SK-MEL-5 (cell line): ENCODE measurements around the gene LNPK. TPM values are rescaled to one million over a fixed set of nuclear protein-coding genes. Genes with fewer than 3 reads are reported as not detected.
"Not testable (repeated sequence)": the region's sequence is repeated elsewhere in the genome, so short reads cannot be mapped to it uniquely, and the experiment has no call there.

Source experiments
- DNase-seq: peaks from one replicate; pipeline ENCODE4 v3.0.0-alpha.2; 2016; ENCODE audit warnings: low read depth, low spot score
- in situ Hi-C: cut with HindIII; loops from 2 replicates; pipeline ENCODE4 v1.10.0; 2016; ENCODE audit warnings: low sequenced_read_pairs, high pct_unique_total_duplicates, low pct_unique_long_range_greater_than_20kb
- total RNA-seq: library from RNA; depleted of rRNA; stranded (reverse); fragments of >200 nt; shearing (Covaris generic); gene quantifications from 2 replicates; pipeline ENCODE4 v1.2.3, GENCODE V29; 2014

The LNPK gene
- total RNA-seq, 1 experiment from 2014 or later = 54.0 TPM

DNA sequence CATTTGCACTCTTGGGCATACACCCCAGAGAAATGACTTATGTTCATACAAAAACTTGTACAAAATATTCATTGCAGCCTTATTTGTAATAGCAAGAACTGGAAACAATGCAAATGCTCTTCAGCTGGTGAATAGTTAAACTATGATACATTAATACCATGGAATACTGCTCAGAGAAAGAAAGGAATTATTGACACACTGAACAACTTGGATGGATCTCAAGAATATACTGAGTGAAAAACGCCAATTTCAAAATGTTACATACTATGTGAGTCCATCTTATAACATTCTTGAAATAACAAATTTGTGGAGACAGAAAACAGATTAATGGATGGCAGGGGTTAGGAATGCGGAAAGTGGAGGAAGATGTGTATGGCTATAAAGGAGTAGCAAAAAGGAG is 17.2 kb downstream of the LNPK start:
- DNase-seq = no peak
- in situ Hi-C loops = no loop called here

DNA sequence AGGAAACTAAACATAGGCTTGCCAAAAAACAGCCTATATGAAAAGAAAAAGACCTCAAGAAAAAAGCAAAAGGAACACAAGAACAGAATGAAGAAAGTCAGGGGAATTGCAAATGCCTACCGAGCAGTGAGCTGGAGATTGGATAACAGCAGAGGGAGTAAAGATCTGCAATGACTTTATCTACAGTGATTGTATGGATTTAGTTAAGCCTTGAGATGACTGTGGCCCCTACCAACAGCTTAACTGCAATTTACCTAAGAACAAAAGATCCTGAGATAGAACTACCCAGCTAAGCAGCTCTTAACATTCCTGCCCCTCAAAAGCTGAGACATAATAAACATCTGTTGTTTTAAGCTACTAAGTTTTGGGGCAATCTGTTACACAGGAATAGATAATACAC is 20.5 kb downstream of the LNPK start:
- DNase-seq = no peak
- in situ Hi-C loops = no loop called here

GRCh38 chr2:175976391-175977157 is 25.5 kb downstream of the LNPK start:
- in situ Hi-C loops = no loop called here
- DNase-seq = no peak

DNA sequence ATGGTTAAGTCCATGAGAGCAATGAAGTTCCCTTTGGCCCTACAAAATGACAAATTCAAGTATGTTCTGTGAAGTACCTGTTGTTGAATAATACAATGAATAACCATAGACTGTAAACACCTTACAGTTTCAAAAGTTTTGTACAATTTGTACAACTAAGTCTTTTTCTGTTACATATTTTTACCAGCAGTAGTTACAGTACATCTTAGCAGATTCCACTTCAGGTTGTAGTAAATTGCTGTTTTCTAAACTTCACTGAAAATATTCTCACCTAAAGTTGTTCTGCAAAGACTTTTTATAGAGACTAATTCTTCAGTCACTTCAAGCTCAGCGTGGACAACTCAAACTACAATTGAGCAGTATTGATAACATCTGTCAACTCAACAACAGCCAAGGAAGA is 28.7 kb downstream of the LNPK start:
- no peak for DNase-seq
- in situ Hi-C loops = no loop called here

- in situ Hi-C loops = no loop called here
- DNase-seq = no peak
Observed at GRCh38 chr2:175966839-175967238, 35.2 kb downstream of the LNPK start.

GRCh38 chr2:175965773-175966172 is 36.3 kb downstream of the LNPK start:
- no peak for DNase-seq
- in situ Hi-C loops = no loop called here

DNA sequence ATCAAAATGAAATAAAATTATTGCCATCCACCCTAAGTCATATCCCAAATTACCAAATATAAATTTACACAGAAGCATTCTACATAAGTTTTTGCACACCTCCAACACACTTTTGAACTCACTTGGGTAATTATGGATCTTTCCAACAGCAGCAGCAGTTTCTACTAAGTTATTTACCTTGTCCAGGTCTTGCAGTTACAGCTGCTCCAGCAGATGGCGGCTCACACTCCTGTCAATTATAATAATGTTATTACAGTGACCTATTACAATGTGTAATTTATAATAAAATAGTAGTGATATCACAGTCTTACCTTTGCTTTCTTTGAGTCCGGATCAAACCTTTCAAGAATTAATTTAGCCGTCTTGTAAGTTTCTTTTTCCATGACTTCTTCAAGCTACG is 37.9 kb downstream of the LNPK start:
- in situ Hi-C loops = no loop called here

GRCh38 chr2:175963171-175963570 is 38.9 kb downstream of the LNPK start:
- in situ Hi-C loops, DNase-seq: not testable (repeated sequence)

More for the DNA sequence above, 37.9 kb downstream of the LNPK start:
- peak; percentile 22 for DNase-seq

DNA sequence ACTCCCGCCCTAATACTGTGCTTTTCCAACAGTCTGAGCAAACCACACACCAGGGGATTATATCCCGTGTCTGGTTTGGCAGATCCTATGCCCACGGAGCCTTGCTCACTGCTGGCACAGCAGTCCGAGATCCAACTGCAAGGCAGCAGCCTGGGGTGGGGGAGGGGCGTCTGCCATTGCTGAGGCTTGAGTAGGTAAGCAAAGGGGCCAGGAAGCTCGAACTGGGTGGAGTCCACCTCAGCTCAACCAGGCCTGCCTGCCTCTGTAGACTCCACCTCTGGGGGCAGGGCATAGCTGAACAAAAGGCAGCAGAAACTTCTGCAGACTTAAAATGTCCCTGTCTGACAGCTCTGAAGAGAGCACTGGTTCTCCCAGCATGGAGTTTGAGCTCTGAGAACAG is 44.2 kb downstream of the LNPK start:
- in situ Hi-C loops = no loop called here
- no peak for DNase-seq

DNA sequence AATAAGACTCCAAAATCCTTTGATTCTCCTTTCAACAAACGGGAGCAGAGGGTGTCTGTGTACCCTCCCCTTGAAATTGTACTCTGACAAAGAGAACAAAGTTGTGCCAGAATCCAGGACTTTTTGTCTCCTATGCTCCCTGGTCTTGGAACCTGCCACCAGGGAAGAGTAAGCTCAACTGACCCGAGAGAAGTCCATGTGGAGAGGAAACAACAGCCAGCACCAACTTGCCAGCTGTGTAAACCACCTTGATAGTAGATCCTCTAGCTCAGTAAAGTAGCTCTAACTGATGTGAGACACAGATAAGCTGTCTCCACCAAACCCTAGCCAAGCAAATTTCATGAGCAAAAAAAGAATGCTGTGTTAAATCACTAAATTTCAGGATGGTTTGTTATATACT is 46.9 kb downstream of the LNPK start:
- in situ Hi-C loops = no loop called here
- DNase-seq = no peak

DNA sequence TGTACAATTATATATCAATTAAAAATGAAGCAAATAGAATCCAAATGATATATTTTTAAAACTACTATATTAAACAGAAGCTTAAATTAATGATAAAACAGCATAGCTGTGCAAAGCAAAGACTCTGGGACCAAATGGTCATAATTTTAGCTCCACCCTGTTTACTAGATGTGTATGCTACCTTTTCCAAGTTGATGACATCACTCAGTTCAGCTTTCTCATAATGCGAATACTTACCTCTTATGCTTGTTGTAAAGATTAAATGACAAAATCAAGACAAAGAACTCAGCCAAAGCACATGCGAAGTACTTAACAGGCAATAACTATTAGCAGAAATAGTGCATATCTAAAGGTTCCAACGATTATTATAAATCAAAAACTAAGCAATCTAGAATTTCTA is 51.6 kb downstream of the LNPK start:
- in situ Hi-C loops = no loop called here
- DNase-seq = no peak

DNA sequence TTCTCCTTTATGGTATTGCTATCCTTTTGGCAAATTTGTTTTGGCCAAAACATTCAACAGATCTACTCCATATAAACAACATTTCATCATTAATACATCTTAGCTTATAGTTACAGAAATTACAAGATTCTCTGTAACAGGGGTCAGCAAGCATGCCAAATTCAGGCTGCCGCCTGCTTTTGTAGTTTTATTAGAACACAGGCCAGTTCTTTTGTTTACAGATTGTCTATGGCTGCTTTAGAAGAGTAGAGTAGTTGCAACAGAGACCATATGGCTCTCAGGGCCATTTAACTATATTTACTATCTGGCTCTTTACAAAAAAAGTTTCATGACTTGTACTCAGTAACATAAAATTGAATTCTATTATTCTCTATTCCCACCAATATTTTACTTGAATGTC is 53.9 kb downstream of the LNPK start:
- no peak for DNase-seq
- in situ Hi-C loops = no loop called here

DNA sequence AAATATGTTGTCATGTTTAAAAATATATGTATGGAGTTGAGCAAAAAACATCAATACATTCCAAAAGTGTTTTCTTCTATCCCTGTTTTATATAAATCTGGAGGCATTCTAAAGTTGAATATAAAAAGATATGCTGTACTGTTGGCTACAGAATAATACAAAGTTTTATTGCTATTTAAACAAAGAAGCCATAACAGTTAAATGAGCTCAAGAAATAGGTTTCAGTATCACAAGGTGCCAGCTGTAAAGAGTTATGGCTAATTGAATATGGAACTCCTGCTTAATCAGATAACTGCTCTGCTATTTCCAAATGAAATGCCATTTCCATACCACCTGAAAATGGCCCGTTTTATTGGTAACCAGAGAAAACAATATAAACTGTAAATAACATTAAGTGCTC is 55.0 kb downstream of the LNPK start:
- DNase-seq = no peak
- in situ Hi-C loops = no loop called here

DNA sequence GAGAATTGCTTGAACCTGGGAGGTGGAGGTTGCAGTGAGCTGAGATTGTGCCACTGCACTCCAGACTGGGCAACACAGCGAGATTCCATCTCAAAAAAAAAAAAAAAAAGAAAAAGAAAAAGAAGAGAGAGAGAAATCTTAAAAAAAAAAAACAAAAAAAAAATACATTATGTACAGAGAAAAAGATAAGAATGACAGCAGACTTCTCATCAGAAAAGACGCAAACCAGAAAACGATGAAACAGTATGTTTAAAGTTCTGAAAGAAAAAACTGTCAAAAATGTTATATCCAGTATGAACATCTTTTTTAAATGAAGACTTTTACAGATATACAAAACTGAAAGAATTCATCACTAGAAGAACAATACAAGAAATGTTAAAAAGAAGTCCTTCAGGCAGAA is 60.4 kb downstream of the LNPK start:
- in situ Hi-C loops = no loop called here
- no peak for DNase-seq

- no peak for DNase-seq
- in situ Hi-C loops = no loop called here
Observed at GRCh38 chr2:175937216-175937615, 64.9 kb downstream of the LNPK start.

- in situ Hi-C loops = no loop called here
- DNase-seq = peak; percentile 93
Observed at GRCh38 chr2:175935289-175936181, 66.5 kb downstream of the LNPK start.

DNA sequence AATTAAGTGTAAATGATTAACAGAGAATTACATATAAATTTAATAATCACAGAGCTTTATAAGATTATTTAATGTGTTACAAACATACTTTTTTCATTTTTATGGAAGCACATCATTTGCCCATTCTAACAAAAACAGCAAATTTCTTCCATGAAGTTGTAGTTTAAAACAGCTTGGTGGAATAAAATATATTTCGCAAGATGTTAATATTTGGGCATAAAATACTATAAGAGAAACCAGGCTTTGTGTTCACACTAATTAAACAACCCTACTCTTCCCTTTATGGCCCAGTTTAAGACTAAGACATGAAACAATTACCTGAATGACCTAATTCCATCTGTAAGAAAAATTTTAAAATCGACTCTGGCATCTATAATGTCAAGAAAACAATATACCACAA is 69.4 kb downstream of the LNPK start:
- in situ Hi-C loops = no loop called here
- DNase-seq = no peak

DNA sequence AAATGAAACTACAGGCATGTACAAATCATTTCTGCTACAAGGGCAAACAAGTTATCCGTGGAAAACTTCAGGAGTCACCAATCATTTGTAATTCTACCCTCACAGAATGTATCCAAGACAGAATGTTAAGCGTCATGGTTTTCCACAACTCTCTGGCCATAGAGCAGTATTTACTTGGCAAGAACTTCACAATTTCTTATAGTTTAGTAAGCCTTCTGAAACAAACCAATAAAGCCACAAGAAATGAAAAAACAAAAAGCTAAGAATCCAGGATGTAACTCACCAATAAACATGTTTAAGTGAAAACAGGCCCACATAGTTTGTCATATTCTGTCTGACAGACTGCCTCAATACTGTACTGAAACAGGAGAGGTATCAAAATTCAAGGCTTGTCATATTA is 70.3 kb downstream of the LNPK start:
- DNase-seq = no peak

DNA sequence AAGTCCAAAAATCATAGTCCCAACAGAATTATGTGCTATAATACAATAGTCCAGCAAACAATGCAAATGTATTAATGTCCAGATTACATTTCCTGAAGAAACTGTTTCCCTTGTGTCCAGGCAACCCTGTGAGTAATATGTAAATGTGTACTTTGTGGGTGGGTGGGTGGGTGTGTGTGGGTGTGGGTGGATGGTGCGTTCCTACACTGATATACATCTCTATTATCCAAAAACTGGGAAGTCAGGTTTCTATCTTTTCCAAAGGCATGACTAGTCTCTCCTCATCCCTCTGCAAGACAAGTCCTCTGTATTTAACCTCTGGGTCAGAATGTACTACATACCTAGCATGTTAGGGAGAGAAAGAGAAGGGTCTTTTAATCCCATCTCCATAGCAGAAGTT is 71.6 kb downstream of the LNPK start:
- in situ Hi-C loops = no loop called here

More for the DNA sequence above, 70.3 kb downstream of the LNPK start:
- in situ Hi-C loops = no loop called here

More for the DNA sequence above, 71.6 kb downstream of the LNPK start:
- no peak for DNase-seq
